Nephron (organoid): ENCODE measurements around the gene ECD.
A peak's percentile ranks its signal among the peaks of the same experiment; 100 is the strongest.

Source experiments
- H3K27ac Mint-ChIP-seq, 3 experiments: 2 replicates each; pipeline ENCODE4 v1.8.0; 2020; ENCODE audit warnings: mixed read lengths in 3 of 3, mild to moderate bottlenecking in 2 of 3, moderate library complexity in 1 of 3
- H3K27me3 Mint-ChIP-seq: 2 replicates; pipeline ENCODE4 v1.8.0; 2021; ENCODE audit warnings: low read depth, mild to moderate bottlenecking, moderate library complexity, mixed read lengths
- H3K36me3 Mint-ChIP-seq: 2 replicates; pipeline ENCODE4 v1.8.0; 2020; ENCODE audit warnings: low read depth, mixed read lengths
- H3K4me1 Mint-ChIP-seq: 2 replicates; pipeline ENCODE4 v1.8.0; 2020; ENCODE audit warnings: mixed read lengths
- H3K4me3 Mint-ChIP-seq, 3 experiments: 2 replicates each; pipeline ENCODE4 v1.8.0; 2020; ENCODE audit warnings: mild to moderate bottlenecking in 3 of 3, mixed read lengths in 3 of 3, moderate library complexity in 2 of 3
- H3K9me3 Mint-ChIP-seq: 2 replicates; pipeline ENCODE4 v1.8.0; 2020; ENCODE audit warnings: mixed read lengths
- TF ChIP-seq, protein P1 (sequence below), 3 experiments: fragments of 200-600 bp; sonication (generic); IDR thresholded peaks; one replicate each; pipeline ENCODE4 v1.5.0; 2021; ENCODE audit warnings: antibody characterized with exemption in 3 of 3; ENCODE audit not compliant: unreplicated experiment in 3 of 3

ECD gene

DNA sequence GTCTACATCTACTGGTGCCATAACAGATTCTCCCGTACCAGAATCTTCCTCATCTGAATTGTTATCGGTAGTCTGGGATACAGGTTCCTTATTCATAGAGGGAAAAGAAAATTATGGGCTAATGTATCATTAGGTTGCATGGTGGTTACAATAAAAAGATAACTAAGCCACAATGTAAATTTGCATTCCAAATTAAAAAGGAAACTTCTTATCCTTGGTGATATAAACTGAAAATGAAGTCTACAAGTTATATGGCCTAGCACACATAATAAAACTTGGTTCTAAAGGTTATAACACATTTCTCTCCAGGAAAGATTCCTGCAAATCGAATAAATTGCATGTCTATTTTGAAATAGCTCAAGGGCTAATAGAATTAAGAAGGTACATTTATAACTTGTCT is 33.1 kb downstream of the ECD start:
- Mint-ChIP-seq H3K4me3 (no peak overlapping the region), H3K27ac (no peak overlapping the region), H3K4me1 (no peaks in the 10 kb centered on the region), H3K27me3 (no peaks in the 10 kb centered on the region), H3K36me3 (peaks cover 76% of the 10 kb centered on the region), H3K9me3 (no peaks in the 10 kb centered on the region)
- TF ChIP-seq, protein P1, sequence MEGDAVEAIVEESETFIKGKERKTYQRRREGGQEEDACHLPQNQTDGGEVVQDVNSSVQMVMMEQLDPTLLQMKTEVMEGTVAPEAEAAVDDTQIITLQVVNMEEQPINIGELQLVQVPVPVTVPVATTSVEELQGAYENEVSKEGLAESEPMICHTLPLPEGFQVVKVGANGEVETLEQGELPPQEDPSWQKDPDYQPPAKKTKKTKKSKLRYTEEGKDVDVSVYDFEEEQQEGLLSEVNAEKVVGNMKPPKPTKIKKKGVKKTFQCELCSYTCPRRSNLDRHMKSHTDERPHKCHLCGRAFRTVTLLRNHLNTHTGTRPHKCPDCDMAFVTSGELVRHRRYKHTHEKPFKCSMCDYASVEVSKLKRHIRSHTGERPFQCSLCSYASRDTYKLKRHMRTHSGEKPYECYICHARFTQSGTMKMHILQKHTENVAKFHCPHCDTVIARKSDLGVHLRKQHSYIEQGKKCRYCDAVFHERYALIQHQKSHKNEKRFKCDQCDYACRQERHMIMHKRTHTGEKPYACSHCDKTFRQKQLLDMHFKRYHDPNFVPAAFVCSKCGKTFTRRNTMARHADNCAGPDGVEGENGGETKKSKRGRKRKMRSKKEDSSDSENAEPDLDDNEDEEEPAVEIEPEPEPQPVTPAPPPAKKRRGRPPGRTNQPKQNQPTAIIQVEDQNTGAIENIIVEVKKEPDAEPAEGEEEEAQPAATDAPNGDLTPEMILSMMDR (IDR thresholded peaks at IDR 0.05; ENCODE audit: unreplicated experiment in 3 of 3): no peak

DNA sequence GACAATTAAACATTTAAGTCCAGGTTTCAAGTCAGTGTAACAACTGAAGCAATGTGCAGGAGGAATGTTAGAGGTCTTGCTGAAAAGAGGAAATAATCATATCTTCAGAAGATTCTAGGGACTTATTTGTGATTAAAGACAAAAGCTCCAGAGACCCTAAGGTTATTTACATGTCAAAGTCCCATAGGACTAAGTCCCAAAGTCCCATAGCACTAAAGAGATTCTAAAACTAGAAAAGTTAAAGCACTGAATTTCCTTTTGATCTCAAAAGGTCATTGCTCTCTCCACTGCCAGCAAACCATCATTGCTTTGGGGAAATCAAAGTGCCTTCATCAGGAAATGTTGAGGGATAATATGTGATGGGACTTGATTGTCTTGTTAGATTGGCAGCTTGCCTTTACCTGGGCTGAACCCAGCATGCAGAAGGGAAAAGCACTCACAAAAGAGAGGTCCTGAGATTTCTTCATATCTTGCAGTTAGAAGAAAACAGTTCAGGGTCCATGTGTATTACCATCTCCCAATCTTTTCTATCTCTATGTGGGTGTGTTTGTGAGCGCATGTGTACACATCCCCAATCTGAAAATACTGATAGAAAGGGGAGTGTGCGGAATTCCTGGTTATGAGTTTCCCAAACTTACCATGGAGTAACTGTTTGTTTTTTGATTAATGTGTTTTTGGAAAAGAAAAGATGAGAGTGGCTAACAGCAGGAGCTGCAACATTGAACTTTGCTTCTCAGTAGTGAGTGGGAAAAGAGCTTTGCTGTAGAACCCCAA is 35.7 kb downstream of the ECD start:
- H3K4me1 Mint-ChIP-seq: no peaks in the 10 kb centered on the region
- no peak overlapping the region for H3K4me3 Mint-ChIP-seq
- H3K36me3 Mint-ChIP-seq: peaks cover 65% of the 10 kb centered on the region
- no peaks in the 10 kb centered on the region for H3K27me3 Mint-ChIP-seq
- TF ChIP-seq, protein P1 (IDR thresholded peaks at IDR 0.05; ENCODE audit: unreplicated experiment in 3 of 3): no peak
- no peaks in the 10 kb centered on the region for H3K9me3 Mint-ChIP-seq
- peak overlapping the region in 1 of 3 experiments; percentile 21 for H3K27ac Mint-ChIP-seq

DNA sequence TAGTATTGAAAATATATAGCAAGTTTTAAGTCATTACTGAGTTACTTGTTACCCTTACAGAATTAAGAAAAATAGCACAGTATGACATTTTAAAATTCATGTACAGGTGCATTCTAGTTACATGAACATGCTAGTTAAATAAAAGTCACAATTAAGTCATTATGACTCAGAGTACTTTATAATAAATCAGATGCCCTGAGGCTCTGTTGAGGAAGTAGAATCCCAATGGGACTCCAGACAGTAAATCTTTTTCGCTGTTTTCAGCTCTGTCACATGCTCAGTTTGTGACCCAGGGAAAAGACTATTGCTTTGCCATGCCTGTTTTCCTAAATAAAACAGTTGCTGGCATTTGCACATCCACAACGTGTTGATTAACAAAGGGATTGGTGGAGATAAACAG is 36.5 kb downstream of the ECD start:
- H3K9me3 Mint-ChIP-seq: no peaks in the 10 kb centered on the region
- no peak overlapping the region for H3K27ac Mint-ChIP-seq
- TF ChIP-seq, protein P1 (IDR thresholded peaks at IDR 0.05; ENCODE audit: unreplicated experiment in 3 of 3): no peak
- H3K4me3 Mint-ChIP-seq: no peak overlapping the region
- no peaks in the 10 kb centered on the region for H3K27me3 Mint-ChIP-seq
- H3K36me3 Mint-ChIP-seq: peaks cover 64% of the 10 kb centered on the region
- no peaks in the 10 kb centered on the region for H3K4me1 Mint-ChIP-seq

DNA sequence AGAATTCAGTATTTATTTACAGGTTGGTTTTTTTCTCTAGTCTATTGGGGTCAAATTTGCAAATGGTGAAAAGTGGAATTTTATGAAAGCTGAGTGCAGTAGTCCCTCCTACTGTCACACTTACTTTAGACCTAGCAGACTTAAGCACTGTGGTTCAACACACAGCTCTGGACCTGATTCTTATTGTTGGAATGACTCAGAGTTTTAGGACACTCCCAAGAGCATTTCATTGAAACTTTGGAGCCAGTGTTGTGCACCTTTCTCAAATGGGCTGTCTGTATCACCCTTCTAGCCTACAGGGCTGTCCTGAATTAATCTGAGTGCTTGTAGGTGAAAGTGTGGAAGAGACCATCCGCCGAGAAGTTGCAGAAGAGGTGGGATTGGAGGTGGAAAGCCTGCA is 41.5 kb downstream of the ECD start:
- Mint-ChIP-seq H3K4me3 (no peak overlapping the region), H3K27ac (no peak overlapping the region), H3K36me3 (peaks cover 36% of the 10 kb centered on the region), H3K27me3 (no peaks in the 10 kb centered on the region), H3K4me1 (no peaks in the 10 kb centered on the region), H3K9me3 (no peaks in the 10 kb centered on the region)
- TF ChIP-seq, protein P1 (IDR thresholded peaks at IDR 0.05; ENCODE audit: unreplicated experiment in 3 of 3): no peak

DNA sequence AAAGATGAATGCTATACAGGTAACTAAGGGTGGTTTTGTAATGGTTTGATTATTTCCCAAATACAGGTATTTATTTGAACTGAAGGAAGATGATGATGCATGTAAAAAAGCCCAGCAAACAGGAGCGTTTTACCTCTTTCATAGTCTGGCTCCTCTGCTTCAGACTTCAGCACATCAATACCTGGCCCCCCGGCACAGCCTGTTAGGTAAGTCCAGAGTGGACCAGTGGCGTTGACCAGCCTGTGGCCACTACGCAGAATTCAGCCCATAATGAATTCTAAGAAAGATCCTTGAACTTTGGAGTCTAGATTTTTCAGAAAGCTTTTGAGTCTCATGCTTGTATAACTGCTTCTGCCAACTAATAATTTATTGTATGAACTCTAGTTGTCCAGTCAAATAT is 47.9 kb downstream of the ECD start:
- peaks cover 7% of the 10 kb centered on the region for H3K4me1 Mint-ChIP-seq
- TF ChIP-seq, protein P1 (IDR thresholded peaks at IDR 0.05; ENCODE audit: unreplicated experiment in 3 of 3): no peak
- H3K27ac Mint-ChIP-seq: peak overlapping the region in 1 of 3 experiments; percentile 36
- H3K27me3 Mint-ChIP-seq: no peaks in the 10 kb centered on the region
- no peak overlapping the region for H3K4me3 Mint-ChIP-seq
- H3K9me3 Mint-ChIP-seq: no peaks in the 10 kb centered on the region
- H3K36me3 Mint-ChIP-seq: peaks cover 7% of the 10 kb centered on the region

DNA sequence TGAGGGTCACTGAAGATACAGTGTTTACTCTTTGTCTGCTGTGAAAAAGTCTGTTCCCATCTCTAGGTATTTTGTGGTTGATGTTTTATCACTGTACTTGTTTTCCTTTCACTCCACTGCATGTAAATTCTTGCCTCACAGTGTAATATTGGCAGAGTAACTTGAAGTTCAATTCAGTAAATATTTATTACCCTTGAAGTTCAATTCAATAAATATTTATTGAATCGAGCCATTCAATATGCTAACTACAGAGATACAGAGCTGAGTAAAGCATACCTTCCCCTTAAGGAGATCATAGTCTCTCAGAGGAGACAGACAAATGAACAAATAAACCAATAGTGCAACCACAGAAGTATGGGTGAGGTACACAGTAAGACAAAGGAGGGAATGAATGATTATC is 48.4 kb downstream of the ECD start:
- TF ChIP-seq, protein P1 (IDR thresholded peaks at IDR 0.05; ENCODE audit: unreplicated experiment in 3 of 3): no peak
- Mint-ChIP-seq H3K27me3 (no peaks in the 10 kb centered on the region), H3K27ac (peak overlapping the region in 1 of 3 experiments; percentile 0), H3K4me1 (peaks cover 7% of the 10 kb centered on the region), H3K9me3 (no peaks in the 10 kb centered on the region), H3K36me3 (peaks cover 7% of the 10 kb centered on the region), H3K4me3 (no peak overlapping the region)
